Esophagus (tissue), 2 donors: ENCODE measurements around the gene TMEM266. TPM values are rescaled to one million over a fixed set of nuclear protein-coding genes. Genes with fewer than 3 reads are reported as not detected.

ENCODE experiments used
- H3K27ac ChIP-seq, 2 donors: one replicate each; pipeline ENCODE4 v1.5.1; 2013; ENCODE audit warnings: low read depth in 2 of 2, mild to moderate bottlenecking in 2 of 2, inconsistent platforms in 1 of 2, low read length in 1 of 2, moderate library complexity in 1 of 2
- H3K27me3 ChIP-seq, 2 donors: one replicate each; pipeline ENCODE4 v1.6.1; 2013; ENCODE audit warnings: low read length in 2 of 2, control low read depth in 1 of 2, mild to moderate bottlenecking in 1 of 2; ENCODE audit not compliant: insufficient read depth in 2 of 2, control insufficient read depth in 1 of 2
- H3K36me3 ChIP-seq, 2 donors: one replicate each; pipeline ENCODE4 v1.6.1; 2013; ENCODE audit warnings: low read length in 1 of 2; ENCODE audit not compliant: control insufficient read depth in 2 of 2, insufficient read depth in 2 of 2
- H3K4me1 ChIP-seq, 2 donors: one replicate each; pipeline ENCODE4 v1.6.1; 2013; ENCODE audit warnings: low read length in 1 of 2; ENCODE audit not compliant: control insufficient read depth in 2 of 2, insufficient read depth in 2 of 2
- H3K4me3 ChIP-seq, 2 donors: one replicate each; pipeline ENCODE4 v1.5.1; 2013; ENCODE audit warnings: low read length in 2 of 2, mild to moderate bottlenecking in 2 of 2, low read depth in 1 of 2, moderate library complexity in 1 of 2
- H3K9me3 ChIP-seq, 2 donors: one replicate each; pipeline ENCODE4 v1.6.1; 2013; ENCODE audit warnings: mild to moderate bottlenecking in 2 of 2, low read depth in 1 of 2, low read length in 1 of 2, moderate library complexity in 1 of 2; ENCODE audit not compliant: control insufficient read depth in 2 of 2, insufficient read depth in 1 of 2
- WGBS, 2 donors: extraction: QIAGEN DNeasy Blood & Tissue Kit; methylation state at CpG; one replicate each; pipeline ENCODE4 v1.1.7; 2013; 5-methylcytosine and 5-hydroxymethylcytosine counted together
- polyA plus RNA-seq, 2 donors: library from polyadenylated mRNA; stranded (reverse); fragments of 200-250 nt; gene quantifications; one replicate each; pipeline ENCODE4 v1.2.3, GENCODE V29; 2013
- donor health status: healthy with polysubstance abuse.
- donor health status: Bipolar disorder and iron deficiency.

The TMEM266 gene
- polyA plus RNA-seq, 2 donors: 0.06 to 0.14 TPM

DNA sequence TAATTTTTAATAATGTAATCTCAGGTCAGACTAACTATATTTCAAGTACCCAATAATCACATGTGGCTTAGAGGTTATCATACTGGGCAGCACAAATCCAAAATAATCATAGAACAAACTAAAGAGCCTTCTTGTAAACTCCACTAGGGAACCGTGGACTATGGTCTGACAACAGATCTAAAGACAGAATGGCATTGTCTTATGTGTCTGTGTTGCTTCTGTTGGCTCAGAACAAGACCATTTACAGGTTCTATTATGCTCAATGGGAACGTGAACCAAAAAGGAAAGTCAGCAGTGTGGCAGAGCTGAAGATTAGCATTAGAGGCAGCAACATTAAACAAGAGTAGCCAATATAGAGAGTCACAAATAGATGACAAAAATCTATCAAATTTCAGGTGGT lies 176.6 kb downstream of the TMEM266 start:
- Histone ChIP-seq H3K4me1 (peaks cover 0 to 4% of the 10 kb centered on the region in 2 donors), H3K36me3 (peaks cover 0 to 3% of the 10 kb centered on the region in 2 donors), H3K4me3 (no peak overlapping the region), H3K27me3 (no peaks in the 10 kb centered on the region), H3K9me3 (no peaks in the 10 kb centered on the region), H3K27ac (no peak overlapping the region)
- WGBS, 2 donors: 73 to 77% methylated on average over 2 of the region's 2 CpGs

DNA sequence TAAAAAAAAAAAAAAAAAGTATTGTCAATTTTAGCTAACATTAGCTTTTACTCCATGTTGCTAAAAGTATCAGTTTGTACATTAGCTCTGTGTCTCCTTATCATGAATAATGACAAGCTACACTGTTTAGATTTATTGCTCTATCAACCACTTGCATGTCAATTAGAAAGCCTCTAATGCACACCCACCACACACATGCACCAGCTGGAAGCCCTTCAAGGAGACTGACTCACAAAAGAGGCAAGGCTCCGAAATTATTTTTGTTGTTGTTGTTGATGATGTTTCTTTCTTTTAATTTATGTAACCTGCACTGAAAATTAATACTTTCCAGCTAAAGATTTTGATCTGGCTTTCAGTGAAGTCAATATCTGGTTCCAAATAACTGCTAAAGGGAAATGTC lies 180.0 kb downstream of the TMEM266 start:
- H3K9me3 ChIP-seq: no peaks in the 10 kb centered on the region
- no peak overlapping the region for H3K4me3 ChIP-seq
- H3K27ac ChIP-seq: no peak overlapping the region
- WGBS, 2 donors: 47 to 54% methylated on average over 1 of the region's 1 CpG
- H3K4me1 ChIP-seq: peaks cover 0 to 4% of the 10 kb centered on the region in 2 donors
- peaks cover 0 to 3% of the 10 kb centered on the region in 2 donors for H3K36me3 ChIP-seq
- no peaks in the 10 kb centered on the region for H3K27me3 ChIP-seq

- Histone ChIP-seq H3K9me3 (no peaks in the 10 kb centered on the region), H3K4me1 (no peaks in the 10 kb centered on the region), H3K27ac (no peak overlapping the region), H3K27me3 (no peaks in the 10 kb centered on the region), H3K4me3 (no peak overlapping the region), H3K36me3 (no peaks in the 10 kb centered on the region)
- WGBS, 2 donors: 71 to 77% methylated on average over 1 of the region's 1 CpG
Observed at GRCh38 chr15:76245072-76245610, 185.4 kb downstream of the TMEM266 start.

- H3K4me1 ChIP-seq: peaks cover 0 to 2% of the 10 kb centered on the region in 2 donors
- no peak overlapping the region for H3K27ac ChIP-seq
- H3K4me3 ChIP-seq: no peak overlapping the region
- 92 to 94% methylated on average over 4 of the region's 4 CpGs for WGBS, 2 donors
- H3K9me3 ChIP-seq: no peaks in the 10 kb centered on the region
- H3K27me3 ChIP-seq: no peaks in the 10 kb centered on the region
- H3K36me3 ChIP-seq: peaks cover 0 to 5% of the 10 kb centered on the region in 2 donors
Observed at GRCh38 chr15:76251717-76252116, 191.9 kb downstream of the TMEM266 start.

DNA sequence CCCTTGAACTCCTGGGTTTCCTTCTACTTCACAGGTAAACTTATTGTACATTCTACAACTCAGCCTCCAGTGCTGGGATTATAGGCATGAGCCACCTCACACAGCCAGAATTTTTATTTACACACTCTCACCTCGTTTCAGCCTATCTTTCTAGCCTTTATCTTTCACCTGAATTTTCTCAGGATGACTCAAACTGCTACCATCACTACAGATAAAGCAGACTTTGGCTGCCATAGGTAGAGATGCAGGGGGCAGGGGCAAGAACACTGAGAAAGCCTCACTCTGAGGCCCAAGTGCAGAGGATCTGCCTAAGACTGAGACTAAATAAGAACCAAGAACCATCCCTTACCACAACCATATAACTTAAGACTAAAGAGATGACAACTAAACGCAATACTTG lies 192.5 kb downstream of the TMEM266 start:
- Histone ChIP-seq H3K27me3 (no peaks in the 10 kb centered on the region), H3K27ac (no peak overlapping the region), H3K36me3 (peaks cover 0 to 5% of the 10 kb centered on the region in 2 donors), H3K4me1 (peaks cover 0 to 2% of the 10 kb centered on the region in 2 donors), H3K4me3 (no peak overlapping the region), H3K9me3 (no peaks in the 10 kb centered on the region)
- 71 to 84% methylated on average over 2 of the region's 2 CpGs for WGBS, 2 donors

DNA sequence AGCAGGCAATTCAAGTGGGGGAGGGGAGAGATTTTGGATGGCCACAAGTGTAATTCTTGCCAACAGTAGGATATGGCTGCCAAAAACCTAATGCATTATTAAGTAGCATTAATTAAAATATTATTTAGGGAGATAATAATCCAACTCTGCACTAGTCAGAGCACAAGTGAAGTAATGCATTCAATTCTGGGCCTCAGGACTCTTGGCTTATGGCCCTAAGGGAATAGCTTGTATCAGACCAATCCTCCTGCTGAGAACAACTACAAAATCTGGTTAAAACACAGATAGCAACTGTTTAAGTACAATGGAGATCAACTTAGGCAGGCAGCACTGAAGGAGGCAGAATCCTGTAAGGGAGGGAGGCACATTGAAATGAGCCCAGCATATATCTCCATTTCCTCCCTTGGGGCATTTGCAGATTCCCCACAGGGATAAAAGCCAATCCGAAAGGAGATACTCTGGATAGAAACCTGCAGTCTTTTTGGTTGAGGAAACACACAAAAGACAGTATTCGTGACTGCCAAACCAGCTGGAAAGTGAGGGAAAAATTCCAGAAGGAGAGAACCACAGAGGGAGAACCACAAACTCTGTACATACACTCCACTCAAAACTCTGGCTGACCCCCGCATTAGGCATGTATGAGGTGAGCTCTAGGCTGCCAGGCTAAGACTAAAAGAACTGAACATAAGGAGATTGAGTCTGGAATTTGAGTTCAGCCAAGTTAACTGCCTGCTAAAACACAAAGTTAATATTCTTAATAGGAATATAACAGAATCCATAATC lies 194.1 kb downstream of the TMEM266 start:
- no peaks in the 10 kb centered on the region for H3K27me3 ChIP-seq
- H3K4me1 ChIP-seq: peaks cover 0 to 2% of the 10 kb centered on the region in 2 donors
- H3K9me3 ChIP-seq: no peaks in the 10 kb centered on the region
- no peak overlapping the region for H3K4me3 ChIP-seq
- WGBS, 2 donors: 89 to 90% methylated on average over 3 of the region's 3 CpGs
- H3K27ac ChIP-seq: no peak overlapping the region
- peaks cover 0 to 5% of the 10 kb centered on the region in 2 donors for H3K36me3 ChIP-seq

Other genes starting within 250 kb of the TMEM266 start
- 10 to 100 TPM; 10.9 to 12.2 TPM for gene UBE2Q2, start 216.5 kb upstream of the TMEM266 start, polyA plus RNA-seq
- 10 to 100 TPM in 1 of 2 donors, 1 to 10 TPM in 1; 6.0 to 12.9 TPM for gene FBXO22, start 156.1 kb upstream of the TMEM266 start, polyA plus RNA-seq
- 1 to 10 TPM in 1 of 2 donors, under 1 TPM in 1; 0.79 to 2.1 TPM for gene NRG4, start 47.6 kb upstream of the TMEM266 start, polyA plus RNA-seq